Pancreas (tissue), 10 donors: ENCODE results near the gene CABLES1. TPM values are rescaled to one million over a fixed set of nuclear protein-coding genes. Genes with fewer than 3 reads are reported as not detected.
A peak's percentile ranks its signal among the peaks of the same experiment; 100 is the strongest.

Experiments
- ATAC-seq, 4 donors: fragments of 200-7000 bp; cut with Tn5 transposase; one replicate each; pipeline versions ENCODE4 v1.8.0 to v1.9.1; 2020; ENCODE audit warnings: mild to moderate bottlenecking in 4 of 4, moderate library complexity in 4 of 4
- DNase-seq, 6 donors: peaks; one replicate each; pipeline ENCODE4 v3.0.0-alpha.2; 2020
- FAIRE-seq: peaks from 2 replicates; lab custom pipeline; 2012; peaks lifted over from hg19 to GRCh38; lab: Jason Lieb, UNC
- H3K27ac ChIP-seq, 4 donors: fragments of 200-600 bp; sonication (generic); 1 replicate in 3 of 4; 2 replicates in 1 of 4; pipeline versions ENCODE4 v1.5.0 to v1.8.0; 2020
- H3K27me3 ChIP-seq, 4 donors: fragments of 200-600 bp; one replicate each; pipeline ENCODE4 v1.8.0; 2021
- H3K36me3 ChIP-seq, 3 donors: fragments of 200-600 bp; sonication (generic) in 1 of 3; one replicate each; pipeline versions ENCODE4 v1.5.0 to v1.8.0; 2020 to 2021
- H3K4me1 ChIP-seq, 3 donors: fragments of 200-600 bp; one replicate each; pipeline ENCODE4 v1.8.0; 2021
- H3K4me3 ChIP-seq, 4 donors: fragments of 200-600 bp; sonication (generic) in 2 of 4; one replicate each; pipeline versions ENCODE4 v1.5.0 to v1.8.0; 2020 to 2021
- H3K9me3 ChIP-seq, 4 donors: fragments of 200-600 bp; one replicate each; pipeline ENCODE4 v1.8.0; 2021
- WGBS, 2 donors: extraction: QIAGEN DNeasy Blood & Tissue Kit; methylation state at CpG; one replicate each; pipeline ENCODE4 v1.1.7; 2013; 5-methylcytosine and 5-hydroxymethylcytosine counted together
- intact Hi-C, 3 donors: fragments of 100-400 bp; cut with DNase I; formaldehyde crosslinking; loops; one replicate each; pipeline versions ENCODE4 v1.11.1 to v1.14.2; 2022
- polyA plus RNA-seq, 2 donors: library from polyadenylated mRNA; stranded (reverse); fragments of 200-250 nt; gene quantifications; one replicate each; pipeline ENCODE4 v1.2.3, GENCODE V29; 2013
- total RNA-seq, 6 donors: library from RNA; stranded (reverse); fragmentation: NEBNext Ultra II Directional in 4 of 6; extraction: Animal tissue kit (Norgen Biotek cat#: 25700) in 4 of 6; gene quantifications; one replicate each; pipeline versions ENCODE4 v1.2.1 to v1.2.4, GENCODE V29; 2021 to 2023
- TF ChIP-seq, protein P1 (sequence below), 4 donors: fragments of 200-600 bp; sonication (generic) in 3 of 4; IDR thresholded peaks; one replicate each; pipeline versions ENCODE4 v1.5.0 to v1.8.0; 2021; ENCODE audit warnings: antibody characterized with exemption in 4 of 4
- donor health status: healthy with polysubstance abuse.
- donor health status: DM: no; HTN: no; CAD: no; lungs with moderate emphysema.
- donor health status: DM: no; HTN: no; CAD: no.
- donor health status: control.
- donor health status: control.
- donor health status: Bipolar disorder and iron deficiency.
- donor health status: DM: yes; HTN: yes; CAD: no.
- donor health status: DM: no; HTN: no; CAD: no.
- donor health status: DM: no; HTN: no; CAD: no.
- donor health status: DM: yes; HTN: yes; CAD: no.

CABLES1 gene
- total and polyA plus RNA-seq, 8 donors, result 2.0 to 5.7 (median 3.2) TPM

DNA sequence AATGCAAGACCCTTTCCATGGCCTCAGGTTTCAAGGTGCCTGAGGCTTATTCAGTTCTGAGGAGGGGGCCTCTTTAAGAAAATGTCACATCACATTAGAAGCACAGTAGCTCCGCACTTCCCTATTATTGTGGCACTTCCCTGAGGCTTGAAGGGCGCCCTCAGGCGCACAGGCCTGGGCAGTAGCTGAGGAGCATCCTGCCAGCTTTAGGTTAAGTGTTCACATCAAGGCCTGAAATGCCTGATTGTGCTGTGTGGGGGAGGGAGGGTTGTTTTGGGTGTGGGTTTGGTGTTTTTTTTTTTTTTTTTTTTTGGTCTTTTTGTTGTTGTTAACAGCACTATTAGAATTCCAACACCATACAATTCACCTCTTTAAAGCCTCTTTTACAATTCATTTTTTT lies 107.9 kb downstream of the CABLES1 start:
- H3K4me3 ChIP-seq, result no peak overlapping the region
- H3K27ac ChIP-seq, result no peak overlapping the region
- FAIRE-seq (no peak), DNase-seq (no peak), ATAC-seq (peak in 1 of 4 donors; percentile 39)
- TF ChIP-seq, protein P1, sequence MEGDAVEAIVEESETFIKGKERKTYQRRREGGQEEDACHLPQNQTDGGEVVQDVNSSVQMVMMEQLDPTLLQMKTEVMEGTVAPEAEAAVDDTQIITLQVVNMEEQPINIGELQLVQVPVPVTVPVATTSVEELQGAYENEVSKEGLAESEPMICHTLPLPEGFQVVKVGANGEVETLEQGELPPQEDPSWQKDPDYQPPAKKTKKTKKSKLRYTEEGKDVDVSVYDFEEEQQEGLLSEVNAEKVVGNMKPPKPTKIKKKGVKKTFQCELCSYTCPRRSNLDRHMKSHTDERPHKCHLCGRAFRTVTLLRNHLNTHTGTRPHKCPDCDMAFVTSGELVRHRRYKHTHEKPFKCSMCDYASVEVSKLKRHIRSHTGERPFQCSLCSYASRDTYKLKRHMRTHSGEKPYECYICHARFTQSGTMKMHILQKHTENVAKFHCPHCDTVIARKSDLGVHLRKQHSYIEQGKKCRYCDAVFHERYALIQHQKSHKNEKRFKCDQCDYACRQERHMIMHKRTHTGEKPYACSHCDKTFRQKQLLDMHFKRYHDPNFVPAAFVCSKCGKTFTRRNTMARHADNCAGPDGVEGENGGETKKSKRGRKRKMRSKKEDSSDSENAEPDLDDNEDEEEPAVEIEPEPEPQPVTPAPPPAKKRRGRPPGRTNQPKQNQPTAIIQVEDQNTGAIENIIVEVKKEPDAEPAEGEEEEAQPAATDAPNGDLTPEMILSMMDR (IDR thresholded peaks at IDR 0.05), result no peak
- H3K4me1 ChIP-seq, result no peaks in the 10 kb centered on the region
- H3K9me3 ChIP-seq, result no peaks in the 10 kb centered on the region
- H3K36me3 ChIP-seq, result no peaks in the 10 kb centered on the region
- WGBS, 2 donors, result 95 to 100% methylated on average over 3 of the region's 3 CpGs
- H3K27me3 ChIP-seq, result no peaks in the 10 kb centered on the region
- intact Hi-C loops, result no loop called here

DNA sequence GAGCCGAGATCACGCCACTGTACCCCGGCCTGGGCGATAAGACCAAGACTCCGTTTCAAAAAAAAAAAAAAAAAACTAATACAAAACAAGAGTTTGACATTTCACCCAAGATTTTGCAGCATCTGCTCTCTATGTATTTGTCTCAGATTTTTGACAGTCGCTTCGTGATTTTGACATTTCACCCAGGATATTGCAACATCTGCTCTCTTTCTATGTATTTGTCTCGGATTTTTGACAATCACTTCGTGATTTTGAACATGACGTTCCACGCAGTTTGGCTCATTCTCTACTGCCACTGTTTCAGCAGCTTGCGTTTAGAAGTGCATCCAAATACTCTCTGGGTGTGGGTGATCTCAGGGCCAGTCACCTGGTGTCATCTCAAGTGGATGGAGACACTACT lies 108.5 kb downstream of the CABLES1 start:
- no peak overlapping the region for H3K4me3 ChIP-seq
- no peak for FAIRE-seq
- 91 to 93% methylated on average over 12 of the region's 12 CpGs for WGBS, 2 donors
- ATAC-seq, result no peak
- no peak for DNase-seq
- H3K9me3 ChIP-seq, result no peaks in the 10 kb centered on the region
- no peaks in the 10 kb centered on the region for H3K27me3 ChIP-seq
- H3K4me1 ChIP-seq, result no peaks in the 10 kb centered on the region
- intact Hi-C loops, result no loop called here
- TF ChIP-seq, protein P1 (IDR thresholded peaks at IDR 0.05), result no peak
- no peak overlapping the region for H3K27ac ChIP-seq
- no peaks in the 10 kb centered on the region for H3K36me3 ChIP-seq

DNA sequence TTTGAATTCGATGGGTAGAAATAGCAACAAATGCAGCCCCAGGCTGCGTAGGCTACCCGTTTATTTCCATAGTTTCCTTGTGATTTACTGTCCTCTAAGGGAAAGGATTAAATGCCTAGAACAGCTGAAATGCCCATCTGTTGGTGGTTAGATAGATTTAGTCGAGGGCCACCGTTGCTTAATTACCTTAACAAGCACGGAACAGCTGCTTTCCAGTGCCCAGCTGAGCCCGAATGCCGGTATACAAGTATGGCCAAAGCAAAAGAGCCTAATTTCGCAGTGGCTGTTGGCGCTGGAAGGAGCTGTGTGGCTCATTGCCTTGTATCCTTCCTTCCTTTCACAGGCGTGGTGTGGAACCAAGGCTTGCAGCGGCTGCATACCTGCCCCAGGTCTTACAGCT lies 109.1 kb downstream of the CABLES1 start:
- Histone ChIP-seq H3K9me3 (no peaks in the 10 kb centered on the region), H3K36me3 (no peaks in the 10 kb centered on the region), H3K4me3 (no peak overlapping the region), H3K4me1 (no peaks in the 10 kb centered on the region), H3K27me3 (no peaks in the 10 kb centered on the region), H3K27ac (no peak overlapping the region)
- no peak for DNase-seq
- TF ChIP-seq, protein P1 (IDR thresholded peaks at IDR 0.05), result no peak
- ATAC-seq, result no peak
- FAIRE-seq, result no peak
- WGBS, 2 donors, result 83 to 84% methylated on average over 12 of the region's 12 CpGs
- intact Hi-C loops, result no loop called here

DNA sequence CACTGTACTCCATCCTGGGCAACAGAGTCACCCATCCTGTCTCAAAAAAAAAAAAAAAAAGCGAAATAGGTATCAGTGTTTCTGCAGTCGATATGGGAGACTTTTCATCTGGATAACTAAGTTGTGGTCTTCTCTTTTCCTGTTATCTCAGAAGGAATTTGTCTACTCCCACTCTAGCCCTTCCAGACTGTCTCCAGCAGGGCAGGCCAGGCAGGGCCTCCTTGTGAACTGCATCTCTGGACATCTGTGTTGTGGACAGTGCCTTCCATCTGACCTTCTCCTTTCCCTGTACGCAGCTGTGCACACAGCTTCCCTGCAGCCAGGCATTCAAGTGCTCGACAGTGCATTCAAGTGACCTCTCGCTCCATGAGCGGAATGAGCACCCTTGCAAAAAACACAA lies 110.2 kb downstream of the CABLES1 start:
- 91 to 97% methylated on average over 6 of the region's 6 CpGs for WGBS, 2 donors
- Histone ChIP-seq H3K27ac (no peak overlapping the region), H3K9me3 (no peaks in the 10 kb centered on the region), H3K4me1 (no peaks in the 10 kb centered on the region), H3K27me3 (no peaks in the 10 kb centered on the region), H3K36me3 (no peaks in the 10 kb centered on the region), H3K4me3 (no peak overlapping the region)
- intact Hi-C loops, result no loop called here
- DNase-seq (no peak), FAIRE-seq (no peak), ATAC-seq (no peak)
- TF ChIP-seq, protein P1 (IDR thresholded peaks at IDR 0.05), result no peak

DNA sequence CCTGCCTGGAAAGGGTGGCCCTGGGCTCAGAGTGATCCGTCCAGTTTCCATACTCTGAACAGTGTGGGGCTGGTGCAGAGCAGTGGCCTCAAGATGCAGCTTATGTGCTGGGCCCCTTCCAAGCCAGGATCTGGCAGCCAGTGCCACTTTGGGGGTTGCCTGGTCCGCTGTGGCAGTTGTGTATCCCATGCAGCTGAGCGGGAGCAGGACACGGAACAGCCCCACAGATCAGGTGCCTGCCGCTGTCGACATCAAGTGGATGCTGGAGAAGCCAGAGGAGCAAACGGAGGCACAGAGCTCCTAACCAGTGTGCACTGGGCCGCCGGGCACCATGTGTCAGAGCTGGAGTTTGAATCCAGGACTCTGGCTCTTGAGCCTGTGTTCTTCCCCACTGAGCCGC lies 112.0 kb downstream of the CABLES1 start:
- TF ChIP-seq, protein P1 (IDR thresholded peaks at IDR 0.05), result no peak
- Histone ChIP-seq H3K4me3 (no peak overlapping the region), H3K27ac (no peak overlapping the region), H3K4me1 (no peaks in the 10 kb centered on the region), H3K9me3 (no peaks in the 10 kb centered on the region), H3K27me3 (no peaks in the 10 kb centered on the region), H3K36me3 (no peaks in the 10 kb centered on the region)
- DNase-seq (no peak), FAIRE-seq (no peak), ATAC-seq (no peak)
- intact Hi-C loops, result no loop called here
- 94 to 95% methylated on average over 10 of the region's 10 CpGs for WGBS, 2 donors
